Keratinocyte (primary cell): ENCODE data around the gene KRTAP10-6. TPM values are rescaled to one million over a fixed set of nuclear protein-coding genes. Genes with fewer than 3 reads are reported as not detected.

Experiments
- DNase-seq: peaks from one replicate; pipeline ENCODE4 v3.0.0-alpha.2; 2011; ENCODE audit warnings: low read depth, missing footprints, low spot score
- FAIRE-seq: peaks from 2 replicates; lab custom pipeline; 2011; peaks lifted over from hg19 to GRCh38; lab: Jason Lieb, UNC
- H2AFZ ChIP-seq: 2 replicates; pipeline ENCODE4 v1.6.0; 2012; ENCODE audit warnings: low read length, control low read depth, inconsistent platforms; ENCODE audit not compliant: control insufficient read depth
- H3K27ac ChIP-seq: 2 replicates; pipeline ENCODE4 v1.5.1; 2011; ENCODE audit warnings: low read length; ENCODE audit not compliant: control insufficient read depth, insufficient read depth
- H3K27me3 ChIP-seq: 3 replicates; pipeline ENCODE4 v1.6.0; 2011; ENCODE audit warnings: low read length; ENCODE audit not compliant: control insufficient read depth, insufficient read depth; ENCODE audit errors: extremely low read depth
- H3K36me3 ChIP-seq, 2 experiments: 2 replicates in 1 of 2; 3 replicates in 1 of 2; pipeline ENCODE4 v1.5.1; 2011; ENCODE audit warnings: low read length in 2 of 2, mild to moderate bottlenecking in 1 of 2; ENCODE audit not compliant: control insufficient read depth in 2 of 2, insufficient read depth in 2 of 2; ENCODE audit errors: extremely low read depth in 1 of 2
- H3K4me1 ChIP-seq: 3 replicates; pipeline ENCODE4 v1.5.1; 2011; ENCODE audit warnings: low read length; ENCODE audit not compliant: control insufficient read depth, insufficient read depth; ENCODE audit errors: extremely low read depth
- H3K4me2 ChIP-seq: 3 replicates; pipeline ENCODE4 v1.6.0; 2011; ENCODE audit warnings: low read depth, low read length; ENCODE audit not compliant: control insufficient read depth, insufficient read depth; ENCODE audit errors: extremely low read depth
- H3K4me3 ChIP-seq, 3 experiments: fragments of 200-600 bp in 1 of 3; sonication (generic) in 1 of 3; 2 replicates in 2 of 3; 3 replicates in 1 of 3; pipeline ENCODE4 v1.5.1; 2011 to 2016; ENCODE audit warnings: low read length in 3 of 3, mild to moderate bottlenecking in 3 of 3, control low read depth in 2 of 3, inconsistent platforms in 1 of 3, low read depth in 1 of 3, mixed read lengths in 1 of 3, mixed run types in 1 of 3, moderate library complexity in 1 of 3; ENCODE audit not compliant: control insufficient read depth in 2 of 3, insufficient read depth in 2 of 3; ENCODE audit errors: extremely low read depth in 1 of 3
- H3K79me2 ChIP-seq: 2 replicates; pipeline ENCODE4 v1.6.0; 2012; ENCODE audit warnings: low read length; ENCODE audit not compliant: control insufficient read depth, insufficient read depth
- H3K9ac ChIP-seq: 3 replicates; pipeline ENCODE4 v1.6.0; 2011; ENCODE audit warnings: low read length; ENCODE audit not compliant: control insufficient read depth, insufficient read depth; ENCODE audit errors: extremely low read depth
- H3K9me1 ChIP-seq: 3 replicates; pipeline ENCODE4 v1.6.0; 2011; ENCODE audit warnings: low read length; ENCODE audit not compliant: control insufficient read depth, insufficient read depth; ENCODE audit errors: extremely low read depth
- H3K9me3 ChIP-seq: 2 replicates; pipeline ENCODE4 v1.5.1; 2012; ENCODE audit warnings: low read depth, low read length; ENCODE audit not compliant: control insufficient read depth
- H4K20me1 ChIP-seq: 3 replicates; pipeline ENCODE4 v1.6.0; 2011; ENCODE audit warnings: low read length; ENCODE audit not compliant: control insufficient read depth, insufficient read depth; ENCODE audit errors: extremely low read depth
- EZH2 ChIP-seq: IDR thresholded peaks from one replicate; pipeline ENCODE4 v1.6.1; 2012; ENCODE audit warnings: inconsistent platforms, mild to moderate bottlenecking, low read length, moderate library complexity
- dilution Hi-C: fragments of 300-500 bp; cut with MboI; formaldehyde crosslinking; loops from one replicate; pipeline ENCODE4 v1.7.0; 2020; ENCODE audit warnings: low sequenced_read_pairs; ENCODE audit not compliant: extremely low pct_ligation_motif_present
- polyA plus RNA-seq, 5 experiments: library from polyadenylated mRNA; depleted of rRNA in 3 of 5; stranded (reverse) in 3 of 5; stranded (forward) in 1 of 5; unstranded in 1 of 5; fragments of >200 nt; gene quantifications; 1 replicate in 1 of 5; 2 replicates in 3 of 5; 3 replicates in 1 of 5; pipeline versions ENCODE4 v1.2.1 to v1.2.3, GENCODE V29; 2011 to 2012; ENCODE audit warnings: missing spikeins in 2 of 5, low read depth in 1 of 5, low replicate concordance in 1 of 5
- TF ChIP-seq, protein P1 (sequence below), 3 experiments: IDR thresholded peaks in 1 of 3; conservative IDR thresholded peaks in 1 of 3; optimal IDR thresholded peaks in 1 of 3; 2 replicates in 2 of 3; 3 replicates in 1 of 3; pipeline versions ENCODE3 to v1.5.1; 2011; ENCODE audit warnings: low read length in 3 of 3, mild to moderate bottlenecking in 3 of 3, moderate library complexity in 2 of 3, control low read depth in 1 of 3, inconsistent platforms in 1 of 3; ENCODE audit not compliant: insufficient read depth in 2 of 3; ENCODE audit errors: extremely low read depth in 1 of 3

The KRTAP10-6 gene
- polyA plus RNA-seq, 1 donor (not counting 4 experiments of a cell fraction or from before 2014, with no cell fraction given): not detected

GRCh38 chr21:44619886-44620285 lies 27.6 kb upstream of the KRTAP10-6 start:
- H3K9ac ChIP-seq: no peak overlapping the region
- H3K27me3 ChIP-seq: peaks cover 17% of the 10 kb centered on the region
- H3K79me2 ChIP-seq: no peaks in the 10 kb centered on the region
- TF ChIP-seq, protein P1, sequence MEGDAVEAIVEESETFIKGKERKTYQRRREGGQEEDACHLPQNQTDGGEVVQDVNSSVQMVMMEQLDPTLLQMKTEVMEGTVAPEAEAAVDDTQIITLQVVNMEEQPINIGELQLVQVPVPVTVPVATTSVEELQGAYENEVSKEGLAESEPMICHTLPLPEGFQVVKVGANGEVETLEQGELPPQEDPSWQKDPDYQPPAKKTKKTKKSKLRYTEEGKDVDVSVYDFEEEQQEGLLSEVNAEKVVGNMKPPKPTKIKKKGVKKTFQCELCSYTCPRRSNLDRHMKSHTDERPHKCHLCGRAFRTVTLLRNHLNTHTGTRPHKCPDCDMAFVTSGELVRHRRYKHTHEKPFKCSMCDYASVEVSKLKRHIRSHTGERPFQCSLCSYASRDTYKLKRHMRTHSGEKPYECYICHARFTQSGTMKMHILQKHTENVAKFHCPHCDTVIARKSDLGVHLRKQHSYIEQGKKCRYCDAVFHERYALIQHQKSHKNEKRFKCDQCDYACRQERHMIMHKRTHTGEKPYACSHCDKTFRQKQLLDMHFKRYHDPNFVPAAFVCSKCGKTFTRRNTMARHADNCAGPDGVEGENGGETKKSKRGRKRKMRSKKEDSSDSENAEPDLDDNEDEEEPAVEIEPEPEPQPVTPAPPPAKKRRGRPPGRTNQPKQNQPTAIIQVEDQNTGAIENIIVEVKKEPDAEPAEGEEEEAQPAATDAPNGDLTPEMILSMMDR (optimal IDR thresholded peaks at IDR 0.05 in 1 of 3, IDR thresholded peaks at IDR 0.05 in 1 of 3, conservative IDR thresholded peaks at IDR 0.05 in 1 of 3; ENCODE audit: extremely low read depth in 1 of 3, insufficient read depth in 2 of 3, low read length in 3 of 3): no peak
- TF ChIP-seq EZH2: no peak
- no peak overlapping the region for H3K27ac ChIP-seq
- FAIRE-seq: no peak
- H3K9me1 ChIP-seq: no peaks in the 10 kb centered on the region
- no peak overlapping the region for H3K4me2 ChIP-seq
- H3K9me3 ChIP-seq: peaks cover 7% of the 10 kb centered on the region
- H4K20me1 ChIP-seq: no peaks in the 10 kb centered on the region
- no peak overlapping the region for H3K4me3 ChIP-seq
- dilution Hi-C loops: no loop called here
- no peaks in the 10 kb centered on the region for H3K36me3 ChIP-seq
- no peak for DNase-seq
- H3K4me1 ChIP-seq: peaks cover 7% of the 10 kb centered on the region
- H2AFZ ChIP-seq: no peak overlapping the region

GRCh38 chr21:44618909-44619308 lies 26.6 kb upstream of the KRTAP10-6 start:
- no peak overlapping the region for H3K9ac ChIP-seq
- no peak overlapping the region for H3K27ac ChIP-seq
- H3K4me3 ChIP-seq: no peak overlapping the region
- no peak for FAIRE-seq
- peaks cover 6% of the 10 kb centered on the region for H3K9me3 ChIP-seq
- H4K20me1 ChIP-seq: no peaks in the 10 kb centered on the region
- DNase-seq: no peak
- no peaks in the 10 kb centered on the region for H3K9me1 ChIP-seq
- no peaks in the 10 kb centered on the region for H3K36me3 ChIP-seq
- H3K4me1 ChIP-seq: peaks cover 7% of the 10 kb centered on the region
- peaks cover 19% of the 10 kb centered on the region for H3K27me3 ChIP-seq
- no peak overlapping the region for H3K4me2 ChIP-seq
- H3K79me2 ChIP-seq: no peaks in the 10 kb centered on the region
- H2AFZ ChIP-seq: no peak overlapping the region
- dilution Hi-C loops: no loop called here
- TF ChIP-seq EZH2: no peak
- TF ChIP-seq, protein P1 (optimal IDR thresholded peaks at IDR 0.05 in 1 of 3, IDR thresholded peaks at IDR 0.05 in 1 of 3, conservative IDR thresholded peaks at IDR 0.05 in 1 of 3; ENCODE audit: extremely low read depth in 1 of 3, insufficient read depth in 2 of 3, low read length in 3 of 3): no peak
